HepG2 (cell line): ENCODE measurements around the gene OTUB2. TPM values are rescaled to one million over a fixed set of nuclear protein-coding genes. Genes with fewer than 3 reads are reported as not detected.

Source experiments
- GATA4 ChIP-seq: sonication (generic); IDR thresholded peaks from 2 replicates; pipeline ENCODE4 v1.6.1; 2016; ENCODE audit warnings: antibody characterized with exemption, low read depth, borderline replicate concordance
- KDM3A ChIP-seq: IDR thresholded peaks from 2 replicates; pipeline ENCODE4 v1.6.1; 2018; ENCODE audit warnings: low read depth, missing compliant biosample characterization
- LCORL ChIP-seq, 2 experiments: fragments of 450-650 bp in 1 of 2; sonication (generic) in 1 of 2; formaldehyde crosslinking in 1 of 2; IDR thresholded peaks; 2 replicates each; pipeline versions ENCODE4 v1.5.0 to v1.6.1; 2017 to 2020; ENCODE audit warnings: antibody characterized with exemption in 1 of 2, missing genetic modification reagents in 1 of 2
- POGZ ChIP-seq: sonication (generic); formaldehyde crosslinking; IDR thresholded peaks from 2 replicates; pipeline ENCODE4 v1.4.0; 2020; ENCODE audit warnings: mild to moderate bottlenecking, missing genetic modification reagents
- PTBP1 ChIP-seq: fragments of 200-400 bp; formaldehyde crosslinking; IDR thresholded peaks from 2 replicates; pipeline ENCODE4 v1.6.1; 2018; ENCODE audit warnings: low read length, low read depth; ENCODE audit not compliant: poor library complexity, severe bottlenecking
- SALL2 ChIP-seq: sonication (generic); formaldehyde crosslinking; IDR thresholded peaks from 2 replicates; pipeline ENCODE4 v1.8.1; 2023; ENCODE audit warnings: mild to moderate bottlenecking, missing genetic modification reagents, inconsistent platforms
- ZFP1 ChIP-seq: IDR thresholded peaks from 2 replicates; pipeline ENCODE4 v1.6.1; 2016
- ZFP82 ChIP-seq: sonication (generic); formaldehyde crosslinking; IDR thresholded peaks from 2 replicates; pipeline ENCODE4 v1.5.1; 2020; ENCODE audit warnings: mild to moderate bottlenecking, missing genetic modification reagents, borderline replicate concordance
- ZNF33A ChIP-seq: sonication (generic); formaldehyde crosslinking; IDR thresholded peaks from 2 replicates; pipeline ENCODE4 v1.5.1; 2020; ENCODE audit warnings: missing genetic modification reagents, mild to moderate bottlenecking, moderate library complexity, borderline replicate concordance
- ZNF501 ChIP-seq: sonication (generic); formaldehyde crosslinking; IDR thresholded peaks from 2 replicates; pipeline ENCODE4 v1.5.1; 2020; ENCODE audit warnings: mild to moderate bottlenecking, moderate library complexity, missing genetic modification reagents
- ZNF558 ChIP-seq: sonication (generic); formaldehyde crosslinking; IDR thresholded peaks from 2 replicates; pipeline ENCODE4 v1.9.0; 2022; ENCODE audit warnings: mild to moderate bottlenecking, missing genetic modification reagents, borderline replicate concordance
- ZNF816 ChIP-seq: sonication (generic); formaldehyde crosslinking; IDR thresholded peaks from 2 replicates; pipeline ENCODE4 v1.8.0; 2022; ENCODE audit warnings: missing genetic modification reagents, mild to moderate bottlenecking, borderline replicate concordance
- ZSCAN30 ChIP-seq: sonication (generic); formaldehyde crosslinking; IDR thresholded peaks from 2 replicates; pipeline ENCODE4 v1.5.0; 2020; ENCODE audit warnings: mild to moderate bottlenecking, missing genetic modification reagents
- polyA plus RNA-seq, 8 experiments: library from polyadenylated mRNA; depleted of rRNA in 3 of 8; stranded (reverse) in 7 of 8; unstranded in 1 of 8; fragments of >200 nt; fragmentation: Illumina TruSeq in 4 of 8; extraction: Trizol in 4 of 8; gene quantifications; 2 replicates each; pipeline versions ENCODE4 v1.2.1 to v1.2.3, GENCODE V29; 2011 to 2016; ENCODE audit warnings: low read depth in 4 of 8, missing spikeins in 1 of 8, mixed read lengths in 1 of 8; ENCODE audit not compliant: insufficient read depth in 1 of 8
- total RNA-seq, 5 experiments: library from RNA; depleted of rRNA; stranded (reverse); fragments of >200 nt; fragmentation: Illumina TruSeq; extraction: Trizol; gene quantifications; 2 replicates each; pipeline ENCODE4 v1.2.3, GENCODE V29; 2016; ENCODE audit warnings: low read depth in 1 of 5
- TF ChIP-seq, protein P1 (sequence below): sonication (generic); formaldehyde crosslinking; IDR thresholded peaks from 2 replicates; pipeline ENCODE4 v1.4.0; 2020; ENCODE audit warnings: missing genetic modification reagents, borderline replicate concordance
- TF ChIP-seq, protein P2 (sequence below): sonication (generic); formaldehyde crosslinking; conservative IDR thresholded peaks from 2 replicates; pipeline ENCODE4 v1.8.0; 2022; ENCODE audit warnings: missing genetic modification reagents
- TF ChIP-seq, protein P3 (sequence below): sonication (generic); formaldehyde crosslinking; IDR thresholded peaks from 2 replicates; pipeline ENCODE4 v1.5.0; 2020; ENCODE audit warnings: missing genetic modification reagents, mild to moderate bottlenecking, borderline replicate concordance
- TF ChIP-seq, protein P4 (sequence below): sonication (generic); formaldehyde crosslinking; IDR thresholded peaks from 2 replicates; pipeline ENCODE4 v1.4.0; 2020; ENCODE audit warnings: mild to moderate bottlenecking, low read depth, missing genetic modification reagents
- TF ChIP-seq, protein P5 (sequence below): fragments of 450-650 bp; IDR thresholded peaks from 2 replicates; pipeline ENCODE4 v1.6.1; 2016

OTUB2 gene
- total and polyA plus RNA-seq, 2 of the 13 experiments (the other 11 are each of a cell fraction or from before 2014, with no cell fraction given), result 2.2 to 2.4 TPM

DNA sequence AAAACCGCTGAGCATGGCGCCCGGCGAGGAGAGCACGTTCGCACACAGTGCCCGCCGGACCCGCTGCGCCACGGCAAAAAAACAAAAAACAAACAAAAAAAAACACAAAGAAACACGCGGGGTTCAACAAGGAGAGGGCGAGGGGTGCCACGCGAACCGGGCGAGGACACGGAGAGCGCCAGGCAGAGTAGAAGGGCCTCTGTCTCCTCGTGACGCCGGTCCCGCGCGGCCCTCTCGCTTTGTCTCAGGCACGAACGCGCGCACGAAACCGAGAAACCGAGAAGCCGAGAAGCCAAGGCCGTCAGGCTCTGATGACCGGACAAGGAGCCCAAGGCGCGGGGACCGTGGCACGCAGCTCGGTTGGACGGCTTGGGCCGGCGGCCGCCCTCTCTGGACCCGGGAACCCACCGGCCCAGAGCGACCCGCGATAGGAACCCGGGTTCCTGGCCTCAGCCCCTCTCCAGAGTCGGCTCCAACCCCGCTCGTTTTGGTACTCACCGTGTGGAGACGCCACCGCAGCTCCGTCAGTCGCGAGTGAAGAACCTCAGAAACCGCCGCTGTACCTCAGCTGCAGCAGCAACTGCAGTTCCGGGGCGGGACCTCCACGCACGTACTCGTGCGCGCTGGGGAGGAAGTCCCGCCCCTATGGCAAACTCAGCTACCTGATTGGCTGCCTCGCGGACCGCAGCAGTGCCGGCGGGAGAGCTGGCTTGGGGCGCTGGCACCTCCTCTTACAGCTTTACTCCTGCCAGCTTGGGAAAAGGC lies 54.7 kb downstream of the OTUB2 start, which contains the start of the genes DDX24 and IFI27L1 (continued):
- TF ChIP-seq, protein P1, sequence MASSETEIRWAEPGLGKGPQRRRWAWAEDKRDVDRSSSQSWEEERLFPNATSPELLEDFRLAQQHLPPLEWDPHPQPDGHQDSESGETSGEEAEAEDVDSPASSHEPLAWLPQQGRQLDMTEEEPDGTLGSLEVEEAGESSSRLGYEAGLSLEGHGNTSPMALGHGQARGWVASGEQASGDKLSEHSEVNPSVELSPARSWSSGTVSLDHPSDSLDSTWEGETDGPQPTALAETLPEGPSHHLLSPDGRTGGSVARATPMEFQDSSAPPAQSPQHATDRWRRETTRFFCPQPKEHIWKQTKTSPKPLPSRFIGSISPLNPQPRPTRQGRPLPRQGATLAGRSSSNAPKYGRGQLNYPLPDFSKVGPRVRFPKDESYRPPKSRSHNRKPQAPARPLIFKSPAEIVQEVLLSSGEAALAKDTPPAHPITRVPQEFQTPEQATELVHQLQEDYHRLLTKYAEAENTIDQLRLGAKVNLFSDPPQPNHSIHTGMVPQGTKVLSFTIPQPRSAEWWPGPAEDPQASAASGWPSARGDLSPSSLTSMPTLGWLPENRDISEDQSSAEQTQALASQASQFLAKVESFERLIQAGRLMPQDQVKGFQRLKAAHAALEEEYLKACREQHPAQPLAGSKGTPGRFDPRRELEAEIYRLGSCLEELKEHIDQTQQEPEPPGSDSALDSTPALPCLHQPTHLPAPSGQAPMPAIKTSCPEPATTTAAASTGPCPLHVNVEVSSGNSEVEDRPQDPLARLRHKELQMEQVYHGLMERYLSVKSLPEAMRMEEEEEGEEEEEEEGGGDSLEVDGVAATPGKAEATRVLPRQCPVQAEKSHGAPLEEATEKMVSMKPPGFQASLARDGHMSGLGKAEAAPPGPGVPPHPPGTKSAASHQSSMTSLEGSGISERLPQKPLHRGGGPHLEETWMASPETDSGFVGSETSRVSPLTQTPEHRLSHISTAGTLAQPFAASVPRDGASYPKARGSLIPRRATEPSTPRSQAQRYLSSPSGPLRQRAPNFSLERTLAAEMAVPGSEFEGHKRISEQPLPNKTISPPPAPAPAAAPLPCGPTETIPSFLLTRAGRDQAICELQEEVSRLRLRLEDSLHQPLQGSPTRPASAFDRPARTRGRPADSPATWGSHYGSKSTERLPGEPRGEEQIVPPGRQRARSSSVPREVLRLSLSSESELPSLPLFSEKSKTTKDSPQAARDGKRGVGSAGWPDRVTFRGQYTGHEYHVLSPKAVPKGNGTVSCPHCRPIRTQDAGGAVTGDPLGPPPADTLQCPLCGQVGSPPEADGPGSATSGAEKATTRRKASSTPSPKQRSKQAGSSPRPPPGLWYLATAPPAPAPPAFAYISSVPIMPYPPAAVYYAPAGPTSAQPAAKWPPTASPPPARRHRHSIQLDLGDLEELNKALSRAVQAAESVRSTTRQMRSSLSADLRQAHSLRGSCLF, result no peak
- TF ChIP-seq, protein P2, sequence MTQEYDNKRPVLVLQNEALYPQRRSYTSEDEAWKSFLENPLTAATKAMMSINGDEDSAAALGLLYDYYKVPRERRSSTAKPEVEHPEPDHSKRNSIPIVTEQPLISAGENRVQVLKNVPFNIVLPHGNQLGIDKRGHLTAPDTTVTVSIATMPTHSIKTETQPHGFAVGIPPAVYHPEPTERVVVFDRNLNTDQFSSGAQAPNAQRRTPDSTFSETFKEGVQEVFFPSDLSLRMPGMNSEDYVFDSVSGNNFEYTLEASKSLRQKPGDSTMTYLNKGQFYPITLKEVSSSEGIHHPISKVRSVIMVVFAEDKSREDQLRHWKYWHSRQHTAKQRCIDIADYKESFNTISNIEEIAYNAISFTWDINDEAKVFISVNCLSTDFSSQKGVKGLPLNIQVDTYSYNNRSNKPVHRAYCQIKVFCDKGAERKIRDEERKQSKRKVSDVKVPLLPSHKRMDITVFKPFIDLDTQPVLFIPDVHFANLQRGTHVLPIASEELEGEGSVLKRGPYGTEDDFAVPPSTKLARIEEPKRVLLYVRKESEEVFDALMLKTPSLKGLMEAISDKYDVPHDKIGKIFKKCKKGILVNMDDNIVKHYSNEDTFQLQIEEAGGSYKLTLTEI, result no peak
- TF ChIP-seq ZNF558 (CRISPR knock-in tag) (0 out of 2 replicates have a peak, but pooled peaks have one; percentile 74), PTBP1 (no peak), LCORL (IDR thresholded peaks at IDR 0.05) (no peak), LCORL (CRISPR knock-in tag; IDR thresholded peaks at IDR 0.05) (no peak), ZFP1 (CRISPR knock-in tag) (no peak), POGZ (no peak), ZNF501 (CRISPR knock-in tag) (peak; percentile 74; the same call in 1 of the 2 replicates), KDM3A (CRISPR knock-in tag) (no peak), ZNF33A (CRISPR knock-in tag) (no peak), SALL2 (no peak), ZFP82 (CRISPR knock-in tag) (no peak), ZSCAN30 (CRISPR knock-in tag) (peak; percentile 83; the same call in 1 of the 2 replicates), ZNF816 (no peak), GATA4 (peak; percentile 53; the same call in 1 of the 2 replicates)
- TF ChIP-seq, protein P3, sequence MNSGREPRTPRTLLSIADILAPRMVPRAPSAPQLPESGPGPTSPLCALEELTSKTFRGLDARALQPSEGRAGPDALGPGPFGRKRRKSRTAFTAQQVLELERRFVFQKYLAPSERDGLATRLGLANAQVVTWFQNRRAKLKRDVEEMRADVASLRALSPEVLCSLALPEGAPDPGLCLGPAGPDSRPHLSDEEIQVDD (CRISPR knock-in tag), result no peak
- TF ChIP-seq, protein P4, sequence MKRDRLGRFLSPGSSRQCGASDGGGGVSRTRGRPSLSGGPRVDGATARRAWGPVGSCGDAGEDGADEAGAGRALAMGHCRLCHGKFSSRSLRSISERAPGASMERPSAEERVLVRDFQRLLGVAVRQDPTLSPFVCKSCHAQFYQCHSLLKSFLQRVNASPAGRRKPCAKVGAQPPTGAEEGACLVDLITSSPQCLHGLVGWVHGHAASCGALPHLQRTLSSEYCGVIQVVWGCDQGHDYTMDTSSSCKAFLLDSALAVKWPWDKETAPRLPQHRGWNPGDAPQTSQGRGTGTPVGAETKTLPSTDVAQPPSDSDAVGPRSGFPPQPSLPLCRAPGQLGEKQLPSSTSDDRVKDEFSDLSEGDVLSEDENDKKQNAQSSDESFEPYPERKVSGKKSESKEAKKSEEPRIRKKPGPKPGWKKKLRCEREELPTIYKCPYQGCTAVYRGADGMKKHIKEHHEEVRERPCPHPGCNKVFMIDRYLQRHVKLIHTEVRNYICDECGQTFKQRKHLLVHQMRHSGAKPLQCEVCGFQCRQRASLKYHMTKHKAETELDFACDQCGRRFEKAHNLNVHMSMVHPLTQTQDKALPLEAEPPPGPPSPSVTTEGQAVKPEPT, result peak; percentile 80; the same call in 1 of the 2 replicates
- TF ChIP-seq, protein P5, sequence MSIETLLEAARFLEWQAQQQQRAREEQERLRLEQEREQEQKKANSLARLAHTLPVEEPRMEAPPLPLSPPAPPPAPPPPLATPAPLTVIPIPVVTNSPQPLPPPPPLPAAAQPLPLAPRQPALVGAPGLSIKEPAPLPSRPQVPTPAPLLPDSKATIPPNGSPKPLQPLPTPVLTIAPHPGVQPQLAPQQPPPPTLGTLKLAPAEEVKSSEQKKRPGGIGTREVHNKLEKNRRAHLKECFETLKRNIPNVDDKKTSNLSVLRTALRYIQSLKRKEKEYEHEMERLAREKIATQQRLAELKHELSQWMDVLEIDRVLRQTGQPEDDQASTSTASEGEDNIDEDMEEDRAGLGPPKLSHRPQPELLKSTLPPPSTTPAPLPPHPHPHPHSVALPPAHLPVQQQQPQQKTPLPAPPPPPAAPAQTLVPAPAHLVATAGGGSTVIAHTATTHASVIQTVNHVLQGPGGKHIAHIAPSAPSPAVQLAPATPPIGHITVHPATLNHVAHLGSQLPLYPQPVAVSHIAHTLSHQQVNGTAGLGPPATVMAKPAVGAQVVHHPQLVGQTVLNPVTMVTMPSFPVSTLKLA, result 0 out of 2 replicates have a peak, but pooled peaks have one; percentile 40
